Measurements from ENCODE around the gene ALPG.
"Not testable (repeated sequence)": the region's sequence is repeated elsewhere in the genome, so short reads cannot be mapped to it uniquely, and the experiment has no call there.

ALPG gene

DNA sequence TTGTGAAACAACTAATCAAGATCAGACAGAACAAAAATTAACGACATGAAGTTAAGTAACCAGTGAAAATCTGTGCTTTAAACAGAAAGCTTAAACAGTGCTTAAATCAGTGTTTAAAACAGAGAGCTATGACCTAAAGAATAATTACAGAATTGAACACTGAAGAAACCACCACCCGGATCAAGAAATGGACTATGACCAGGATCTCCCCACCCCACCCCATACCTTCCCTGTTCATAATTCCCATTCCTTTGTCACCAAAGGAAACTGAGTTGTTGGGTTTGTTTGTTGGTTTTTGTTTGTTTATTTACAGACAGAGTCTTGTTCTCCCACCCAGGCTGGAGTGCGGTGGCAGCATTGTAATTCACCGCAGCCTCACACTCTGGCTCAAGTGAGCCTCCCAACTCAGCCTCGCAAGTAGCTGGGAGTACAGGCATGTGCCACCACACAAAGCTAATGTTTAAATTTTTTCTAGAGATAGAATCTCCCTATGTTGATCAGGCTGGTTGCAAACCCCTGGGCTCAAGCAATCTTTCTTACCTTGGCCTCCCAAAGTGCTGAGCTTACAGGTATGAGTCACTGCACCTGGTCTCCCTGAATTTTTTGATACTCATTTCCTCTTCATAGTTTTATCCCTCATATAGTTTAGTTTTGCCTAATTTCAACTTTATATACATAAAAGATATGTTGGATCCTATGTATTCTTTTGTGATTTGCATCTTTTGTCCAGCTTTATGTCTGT lies 8.2 kb upstream of the ALPG start:
- no peak for DNase-seq

DNA sequence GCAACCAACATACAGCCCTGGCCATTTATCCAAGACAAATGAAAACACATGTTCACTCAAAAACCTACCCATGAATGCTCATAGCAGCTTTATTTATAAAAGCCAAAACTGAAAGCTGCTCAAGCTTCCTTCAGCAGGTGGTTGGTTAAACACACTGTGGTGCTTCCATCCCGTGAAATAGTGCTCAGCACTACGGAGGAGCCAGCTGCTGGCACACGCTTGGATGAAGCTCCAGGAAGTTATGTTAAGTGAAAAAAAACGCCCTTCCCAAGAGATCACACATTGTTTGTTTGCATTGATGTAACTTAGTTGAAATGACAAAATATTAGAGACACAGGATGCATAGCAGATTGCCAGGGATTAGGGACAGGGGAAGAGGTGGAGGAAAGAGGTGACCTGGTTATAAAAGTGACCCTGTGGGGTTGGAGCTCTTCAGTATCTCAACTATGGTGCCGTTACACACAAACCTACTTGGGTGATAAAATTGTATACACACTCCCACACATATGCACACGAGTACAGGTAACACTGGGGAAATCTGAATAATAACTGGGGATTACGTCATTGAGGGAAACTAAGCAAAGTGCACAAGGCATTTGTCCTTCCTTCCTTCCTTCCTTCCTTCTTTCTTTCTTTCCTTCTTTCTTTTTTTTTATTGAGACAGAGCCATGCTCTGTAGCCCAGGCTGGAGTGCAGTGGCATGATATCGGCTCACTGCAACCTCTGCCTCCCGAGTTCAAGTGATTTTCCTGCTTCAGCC lies 6.2 kb upstream of the ALPG start:
- DNase-seq, result no peak

DNA sequence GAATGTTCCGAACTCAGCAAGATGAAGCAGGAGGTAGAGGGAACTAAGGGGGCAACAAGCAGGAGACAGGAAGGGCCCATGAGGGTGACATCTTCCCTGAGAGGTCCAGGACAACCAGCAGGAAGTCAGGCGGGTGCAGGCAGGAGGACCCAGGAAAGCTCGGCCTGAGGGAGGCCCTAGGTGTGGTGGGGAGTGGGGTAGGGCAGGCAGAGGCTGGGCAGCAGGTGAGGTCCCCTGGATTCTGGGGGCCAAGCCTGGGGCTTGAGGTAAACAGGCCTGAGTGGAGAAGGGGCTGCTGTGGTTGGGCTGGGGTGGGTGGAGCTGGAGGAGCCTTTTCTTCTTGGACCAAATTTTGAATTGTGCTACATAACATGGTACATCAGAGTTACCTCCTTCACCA lies 4.1 kb upstream of the ALPG start:
- DNase-seq, result no peak

DNA sequence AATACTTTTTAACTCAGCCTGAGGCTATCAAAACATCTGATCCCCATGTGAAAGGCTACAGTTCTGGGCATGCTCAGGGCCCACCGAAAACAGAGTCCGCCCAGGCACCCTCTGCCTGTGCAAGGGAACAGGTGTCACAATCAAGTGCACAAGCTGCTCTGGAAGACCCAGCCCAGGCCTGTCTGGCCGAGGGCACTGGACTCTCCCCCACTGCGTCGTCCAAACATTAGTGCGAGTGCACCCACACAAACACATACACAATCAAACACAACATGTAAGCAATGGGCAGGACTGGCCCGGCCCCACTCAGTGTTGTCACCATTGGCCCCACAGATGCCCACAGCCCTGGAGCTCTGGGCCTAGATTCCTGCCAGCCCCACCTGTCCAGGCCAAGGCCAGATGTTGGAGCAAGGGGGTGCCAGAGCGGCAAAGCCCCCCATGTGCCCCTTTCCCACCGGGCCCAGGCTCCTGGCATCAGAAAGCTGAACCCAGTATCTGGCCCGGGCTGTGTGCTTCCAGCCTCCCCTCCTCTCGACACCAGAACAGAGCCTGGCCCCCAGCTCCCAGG lies 617 bp upstream of the ALPG start:
- no peak for DNase-seq

DNA sequence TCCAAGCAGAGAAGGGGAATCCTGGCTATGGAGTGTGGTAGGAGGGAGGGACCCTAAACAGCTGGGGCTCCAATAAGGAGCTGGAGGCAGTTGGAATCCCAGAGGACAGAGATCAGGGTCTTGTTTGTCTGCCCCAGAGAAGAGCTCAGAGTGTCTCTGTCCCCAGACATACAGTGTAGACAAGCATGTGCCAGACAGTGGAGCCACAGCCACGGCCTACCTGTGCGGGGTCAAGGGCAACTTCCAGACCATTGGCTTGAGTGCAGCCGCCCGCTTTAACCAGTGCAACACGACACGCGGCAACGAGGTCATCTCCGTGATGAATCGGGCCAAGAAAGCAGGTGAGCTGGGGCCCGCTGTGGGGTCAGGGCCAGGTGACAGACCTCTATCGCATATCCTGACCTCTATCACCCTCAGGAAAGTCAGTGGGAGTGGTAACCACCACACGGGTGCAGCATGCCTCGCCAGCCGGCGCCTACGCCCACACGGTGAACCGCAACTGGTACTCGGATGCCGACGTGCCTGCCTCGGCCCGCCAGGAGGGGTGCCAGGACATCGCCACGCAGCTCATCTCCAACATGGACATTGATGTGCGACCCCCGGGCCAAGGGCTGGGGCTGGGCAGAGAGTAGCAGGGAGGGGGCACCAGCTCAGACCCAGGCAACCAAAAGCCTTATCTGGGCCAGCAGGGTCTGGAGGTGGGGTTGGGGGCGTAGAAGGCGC lies 945 bp downstream of the ALPG start:
- DNase-seq, result not testable (repeated sequence)

DNA sequence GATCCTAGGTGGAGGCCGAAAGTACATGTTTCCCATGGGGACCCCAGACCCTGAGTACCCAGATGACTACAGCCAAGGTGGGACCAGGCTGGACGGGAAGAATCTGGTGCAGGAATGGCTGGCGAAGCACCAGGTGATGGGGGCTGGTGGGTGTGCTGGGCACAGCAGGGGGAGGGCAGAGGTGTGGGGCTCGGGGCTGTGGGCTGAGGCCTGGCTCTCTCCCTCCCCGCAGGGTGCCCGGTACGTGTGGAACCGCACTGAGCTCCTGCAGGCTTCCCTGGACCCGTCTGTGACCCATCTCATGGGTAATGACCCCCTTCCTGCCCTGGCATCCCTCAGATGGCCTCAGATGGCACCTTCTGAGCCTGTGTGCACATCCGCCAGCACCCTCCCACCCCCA lies 1.6 kb downstream of the ALPG start:
- DNase-seq, result not testable (repeated sequence)

DNA sequence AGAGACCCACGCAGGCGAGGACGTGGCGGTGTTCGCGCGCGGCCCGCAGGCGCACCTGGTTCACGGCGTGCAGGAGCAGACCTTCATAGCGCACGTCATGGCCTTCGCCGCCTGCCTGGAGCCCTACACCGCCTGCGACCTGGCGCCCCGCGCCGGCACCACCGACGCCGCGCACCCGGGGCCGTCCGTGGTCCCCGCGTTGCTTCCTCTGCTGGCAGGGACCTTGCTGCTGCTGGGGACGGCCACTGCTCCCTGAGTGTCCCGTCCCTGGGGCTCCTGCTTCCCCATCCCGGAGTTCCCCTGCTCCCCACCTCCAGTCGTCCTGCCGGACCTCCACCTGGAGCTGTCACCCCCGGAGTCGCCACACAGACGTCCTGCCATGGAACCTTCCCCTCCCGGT lies 3.0 kb downstream of the ALPG start:
- DNase-seq, result not testable (repeated sequence)

DNA sequence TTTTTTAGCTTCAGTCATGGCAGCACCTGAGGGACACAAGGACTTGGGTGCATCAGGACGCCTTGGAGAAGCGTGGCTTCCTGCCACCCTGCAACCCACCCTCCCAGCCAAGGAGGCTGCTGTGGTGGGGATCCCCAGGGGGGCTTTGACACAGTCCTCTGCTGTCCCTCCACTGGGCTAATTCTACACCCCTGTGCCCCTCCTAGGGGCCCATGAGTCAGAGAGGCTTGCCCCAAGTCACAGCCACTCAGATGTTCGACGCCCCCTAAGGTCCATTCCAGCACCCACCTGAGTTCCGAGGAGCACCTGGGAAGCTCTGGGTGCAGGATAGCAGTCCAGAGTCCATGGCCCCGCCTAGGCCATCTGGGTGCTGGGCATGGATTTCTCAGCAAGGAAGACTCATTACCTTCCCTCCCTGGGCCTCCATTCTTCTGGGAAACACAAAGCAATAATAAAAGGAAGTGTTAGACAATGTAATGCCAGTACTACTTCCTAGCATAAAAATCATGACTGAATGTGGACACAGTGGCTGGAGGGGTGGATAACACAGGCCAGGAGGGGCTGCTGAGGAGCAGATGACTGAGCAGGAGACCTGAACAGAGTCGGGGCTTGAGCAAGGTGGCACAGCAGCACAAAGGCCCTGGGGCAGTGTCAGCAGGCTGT lies 3.7 kb downstream of the ALPG start:
- DNase-seq, result no peak

DNA sequence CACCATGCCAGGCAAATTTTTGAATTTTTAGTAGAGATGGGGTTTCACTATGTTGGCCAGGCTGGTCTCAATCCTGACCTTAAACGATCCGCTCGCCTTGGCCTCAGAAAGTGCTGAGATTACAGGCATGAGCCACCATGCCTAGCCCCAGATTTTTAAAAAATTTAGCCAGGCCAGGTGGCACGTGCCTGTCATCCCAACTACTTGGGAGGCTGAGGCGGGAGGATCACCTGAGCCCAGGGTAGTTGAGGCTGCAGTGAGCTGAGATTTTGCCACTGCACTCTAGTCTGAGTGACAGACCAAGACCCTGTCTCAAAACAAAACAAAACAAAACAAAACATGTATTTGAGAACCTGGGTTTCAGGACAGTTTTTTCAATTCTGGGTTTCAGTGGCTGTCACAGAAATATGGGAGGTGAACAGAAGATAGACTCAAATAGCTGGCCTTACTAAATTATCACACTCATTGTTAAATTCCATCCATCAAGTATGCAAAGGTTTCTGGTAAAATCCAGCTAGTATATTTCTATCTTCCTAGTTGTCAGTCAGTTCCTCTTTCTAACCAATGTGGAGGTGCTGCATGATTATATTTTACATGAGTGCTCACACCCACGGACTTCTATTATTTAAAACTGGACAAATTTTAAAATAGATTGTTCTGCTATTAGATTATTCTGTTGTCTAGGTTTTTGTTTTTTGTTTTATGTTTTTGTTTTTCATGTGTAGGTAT lies 5.4 kb downstream of the ALPG start:
- no peak for DNase-seq

DNA sequence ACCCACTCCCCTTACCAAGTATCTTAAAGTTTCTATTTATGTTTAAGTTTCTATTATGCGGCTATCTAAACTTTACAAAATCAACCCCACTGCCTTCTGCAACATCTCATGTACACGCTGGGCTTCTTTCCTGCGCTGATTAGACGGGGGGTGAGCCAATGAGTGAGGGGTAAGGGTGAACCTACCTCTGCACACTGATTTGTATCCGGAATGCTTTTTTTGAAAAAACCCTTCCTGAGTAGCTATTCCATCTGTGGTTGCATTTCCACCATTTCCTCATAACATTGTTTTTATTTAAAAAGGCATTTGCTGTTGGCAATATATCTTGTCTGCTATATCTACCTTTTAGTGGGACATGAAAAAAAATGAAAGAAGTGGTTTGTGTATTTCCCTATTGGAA lies 6.3 kb downstream of the ALPG start:
- DNase-seq, result no peak

DNA sequence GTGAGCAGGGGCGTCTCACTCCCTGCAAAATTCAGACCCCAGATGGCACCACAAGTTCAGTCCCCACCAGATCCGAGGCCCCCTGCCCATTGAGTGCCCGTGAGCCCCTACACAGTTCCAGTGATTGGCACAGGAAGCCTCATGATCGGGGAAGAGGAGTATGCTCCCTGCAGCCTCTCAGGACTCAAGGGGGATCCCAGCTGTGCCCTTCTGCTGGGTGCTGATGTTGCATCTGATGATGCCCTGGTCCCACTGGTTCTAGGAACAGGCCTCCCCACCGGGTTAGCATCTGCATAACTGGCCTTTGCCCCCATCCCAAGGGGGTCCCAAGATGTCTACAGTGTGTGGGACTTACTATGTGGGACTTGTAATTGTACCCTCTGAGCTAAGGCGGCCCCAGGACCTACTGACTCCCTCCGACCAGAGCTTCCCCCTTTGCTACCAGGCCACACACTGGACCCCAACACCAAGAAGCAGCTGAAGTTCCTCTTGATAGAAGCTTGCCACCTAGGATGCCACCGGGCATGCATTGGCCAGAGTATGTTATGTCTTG lies 8.6 kb downstream of the ALPG start:
- no peak for DNase-seq

DNA sequence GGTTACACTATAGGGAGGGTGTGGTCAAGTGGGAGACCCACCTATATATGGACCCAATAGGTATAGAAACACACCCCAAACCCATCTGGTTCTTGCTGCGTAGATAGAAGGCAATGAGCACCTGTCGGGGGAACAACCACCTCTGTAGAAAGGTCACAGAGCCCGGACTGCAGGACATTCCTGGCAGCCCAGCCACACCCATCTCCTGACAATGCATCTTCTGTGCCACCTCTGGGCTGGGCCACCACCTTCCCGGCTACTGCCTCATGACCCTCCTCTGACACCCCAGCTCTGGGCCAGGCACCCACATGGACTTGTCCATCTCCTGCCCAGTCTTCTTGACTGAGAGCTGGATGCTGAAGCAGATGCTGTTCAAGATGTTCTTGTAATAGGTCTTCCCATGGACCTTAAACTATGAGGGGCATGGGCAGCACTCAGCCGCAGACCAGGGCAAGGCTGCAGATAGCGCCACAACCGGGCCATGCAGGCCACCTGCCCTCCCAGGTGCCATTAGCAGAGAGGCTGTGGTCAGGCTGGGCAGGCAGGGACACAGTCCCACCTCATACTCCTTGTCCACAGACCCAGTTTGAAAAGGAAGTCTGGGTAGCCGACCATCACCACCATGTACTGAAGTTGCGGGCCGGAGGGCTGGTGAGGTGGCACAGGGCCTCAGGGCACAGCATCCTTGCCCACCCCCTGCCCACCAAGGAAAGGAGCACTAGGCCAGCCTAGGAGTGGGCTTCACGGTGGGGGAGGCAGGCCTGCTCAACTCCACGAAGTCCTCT lies 9.3 kb downstream of the ALPG start:
- DNase-seq, result no peak

DNA sequence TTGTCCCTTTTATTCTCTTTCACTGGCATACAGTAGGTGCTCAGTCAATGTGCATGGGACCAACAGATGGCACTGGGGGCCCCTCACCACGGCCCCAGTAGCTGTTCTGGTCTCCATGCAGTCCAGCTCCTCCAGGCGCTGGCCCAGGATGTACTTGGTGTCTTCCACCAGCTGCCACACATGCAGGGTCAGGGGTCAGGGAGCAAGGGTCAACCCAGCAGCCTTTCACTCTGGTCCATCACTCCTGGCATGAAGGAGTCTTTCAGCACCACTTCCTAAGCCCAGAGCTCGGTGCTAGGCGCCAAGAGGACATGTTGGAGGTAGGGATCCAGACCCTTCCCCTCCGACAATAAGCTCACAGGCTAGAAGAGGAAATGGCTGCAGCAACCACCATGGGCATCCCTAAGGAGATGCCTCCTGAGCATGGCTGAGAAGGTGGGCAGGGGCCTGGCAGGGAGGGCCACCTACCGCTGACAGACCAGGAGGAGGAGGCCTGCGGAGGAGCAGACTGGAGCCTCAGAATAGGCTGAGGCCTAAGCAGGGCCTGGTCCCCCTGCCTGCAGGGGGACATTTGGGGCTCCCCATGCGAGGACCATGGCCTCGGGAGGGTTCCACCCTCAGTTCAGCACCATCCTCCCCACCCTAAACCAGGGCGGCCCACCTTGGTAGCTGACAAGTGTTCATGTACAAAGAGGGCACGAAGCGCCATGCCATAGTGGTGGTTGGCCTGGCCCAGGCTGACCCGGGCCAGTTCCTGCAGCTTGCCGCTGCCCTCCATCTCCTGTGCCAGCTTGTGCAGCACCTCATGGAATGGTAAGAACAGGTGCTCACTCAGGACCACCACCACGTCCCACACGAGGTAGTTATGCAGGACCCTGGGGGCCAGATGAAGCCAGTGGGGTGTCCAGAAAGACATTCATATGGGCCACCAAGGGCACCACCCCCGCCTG lies 10.2 kb downstream of the ALPG start:
- DNase-seq, result no peak

DNA sequence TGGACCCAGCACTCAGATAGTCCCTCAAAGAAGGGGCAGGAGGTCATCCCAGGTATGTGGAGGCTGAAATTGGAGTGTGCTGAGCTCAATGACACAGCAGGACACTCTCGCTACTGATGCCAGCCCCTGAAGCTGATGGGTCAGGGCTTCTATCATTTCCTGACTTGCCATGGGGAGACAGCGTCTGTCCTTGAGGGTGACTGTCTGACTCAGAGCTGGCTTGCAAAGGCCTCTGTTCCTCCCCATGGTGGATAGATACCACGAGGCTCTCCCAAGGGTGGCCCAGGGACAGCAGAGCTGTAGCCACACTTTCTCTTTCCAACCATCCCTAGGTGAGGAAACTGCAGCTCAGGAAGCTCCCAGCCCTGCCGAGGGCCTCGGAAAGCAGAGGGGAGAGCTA lies 10.8 kb downstream of the ALPG start:
- no peak for DNase-seq

DNA sequence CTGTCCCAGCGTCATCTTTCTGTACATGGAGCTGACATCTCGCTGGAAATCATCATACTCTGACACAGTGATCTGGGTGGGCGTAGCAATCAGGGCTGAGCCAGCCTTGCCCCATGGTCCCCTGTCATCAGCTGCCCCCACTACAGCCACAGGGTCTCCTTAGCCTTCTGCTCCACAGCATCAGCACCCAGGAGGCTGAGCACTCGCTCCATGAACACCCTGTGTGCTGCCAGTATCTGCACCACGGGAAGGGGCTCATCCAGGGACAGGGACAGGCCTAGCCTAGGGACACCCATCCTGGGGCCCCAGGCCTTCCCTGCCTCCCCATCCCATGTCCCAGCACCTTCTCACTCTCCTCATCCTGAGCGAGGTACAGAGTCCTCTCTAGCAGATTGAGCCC lies 11.4 kb downstream of the ALPG start:
- no peak for DNase-seq

DNA sequence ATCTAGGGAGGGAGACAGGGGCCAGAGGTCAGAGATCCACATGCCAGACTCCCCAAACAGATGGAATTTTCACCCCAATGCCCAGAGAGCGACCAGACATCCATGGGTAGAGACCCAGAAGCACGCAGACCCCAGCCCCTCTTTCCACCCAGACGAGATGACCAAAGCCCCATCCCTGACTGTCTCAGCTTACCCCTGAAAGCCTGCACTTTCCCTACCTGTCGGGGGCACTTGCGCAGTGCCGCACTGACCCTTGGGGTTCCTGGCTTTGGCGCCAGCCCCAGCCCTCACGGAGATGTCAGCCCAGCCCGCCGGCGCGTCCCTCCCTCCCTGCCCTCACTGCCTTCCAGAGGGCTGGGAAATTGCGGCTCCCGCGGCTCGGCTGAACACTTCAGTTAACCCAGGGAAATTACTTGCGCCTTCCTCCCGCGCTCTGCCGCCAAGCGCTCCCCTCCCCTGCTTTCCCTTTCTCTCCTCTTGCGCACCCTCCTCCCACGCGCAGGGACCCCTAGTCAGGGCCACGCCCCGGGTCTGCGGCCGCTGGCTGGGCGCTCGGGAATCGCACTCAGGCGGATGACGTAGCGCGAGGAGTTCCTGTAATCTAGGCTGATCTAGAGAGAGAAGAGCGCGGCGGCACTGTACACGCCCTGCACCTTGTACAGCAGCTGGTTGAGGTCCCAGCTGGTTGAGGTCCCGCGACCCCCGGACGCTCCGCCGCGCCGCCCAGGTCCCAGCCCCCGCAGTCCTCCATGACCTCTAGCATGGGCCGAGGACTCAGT lies 12.0 kb downstream of the ALPG start:
- peak; percentile 56 for DNase-seq

DNA sequence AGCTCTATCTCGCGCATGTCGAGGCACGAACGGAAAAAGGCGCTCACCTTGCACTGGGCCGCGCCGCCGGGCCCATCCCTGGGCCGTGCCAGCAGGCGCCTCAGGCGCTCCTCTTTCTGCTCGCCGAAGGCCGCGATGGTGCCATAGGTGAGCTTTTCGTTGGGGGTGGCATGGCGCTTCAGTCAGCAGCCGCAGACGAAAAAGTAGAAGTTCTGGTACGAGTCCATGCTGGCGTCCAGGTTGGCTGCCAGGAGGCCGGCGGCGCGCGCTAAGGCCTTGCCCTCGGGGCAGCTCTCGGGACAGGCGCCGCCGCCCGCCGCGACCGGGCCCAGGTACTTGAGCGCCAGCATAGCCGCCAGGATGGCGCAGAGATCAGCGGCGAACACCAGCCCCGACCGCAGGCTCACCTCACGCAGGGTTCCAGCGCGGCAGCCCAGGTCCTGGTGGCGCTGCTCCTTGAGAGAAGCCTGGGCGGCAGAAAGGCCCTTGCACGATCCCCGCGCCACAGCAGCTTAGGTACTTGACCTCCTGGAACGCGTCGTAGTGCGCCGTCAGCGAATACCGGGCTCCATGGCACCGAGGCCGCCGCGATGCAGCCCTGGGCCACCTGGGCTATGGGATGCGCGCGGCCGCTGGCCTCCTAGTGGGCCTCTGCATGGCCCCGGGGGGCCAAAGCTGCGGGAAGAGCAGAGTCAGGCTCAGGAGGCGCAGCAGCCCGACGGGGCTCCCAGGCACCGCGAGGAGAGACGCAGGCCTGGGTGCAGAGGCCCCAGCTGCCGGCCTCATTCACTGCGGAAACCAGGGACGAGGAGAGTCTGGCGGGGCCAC lies 12.8 kb downstream of the ALPG start:
- DNase-seq, result peak; percentile 33

DNA sequence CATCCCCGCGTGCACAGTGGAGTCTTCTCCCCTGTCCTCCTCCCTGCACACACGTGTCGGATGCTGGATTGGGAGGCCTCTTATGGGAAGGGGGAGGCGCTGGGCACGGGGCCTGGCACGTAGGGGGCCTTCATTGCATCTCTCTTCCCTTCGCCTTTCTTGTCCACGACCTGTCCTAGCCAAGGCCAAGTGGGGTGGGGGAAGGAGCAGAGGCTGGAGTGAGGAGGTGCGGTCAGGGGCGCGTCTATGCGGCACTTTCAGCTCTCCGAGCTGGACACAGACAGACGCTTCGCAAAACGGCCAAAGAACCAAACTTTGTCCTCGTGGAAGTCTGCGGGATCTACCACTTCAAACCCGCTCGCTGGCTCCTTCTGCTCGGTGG lies 13.4 kb downstream of the ALPG start:
- no peak for DNase-seq

Measured in stimulated activated CD4-positive, alpha-beta T cell treated with anti-CD3 and anti-CD28 coated beads, Interleukin-15, amount 100 ng/mL, for 24 hours (primary cell).